ENCODE data around the gene OR13C8. TPM values are rescaled to one million over a fixed set of nuclear protein-coding genes. Genes with fewer than 3 reads are reported as not detected.

The OR13C8 gene
- total RNA-seq, 4 donors from 2014 or later = not detected

DNA sequence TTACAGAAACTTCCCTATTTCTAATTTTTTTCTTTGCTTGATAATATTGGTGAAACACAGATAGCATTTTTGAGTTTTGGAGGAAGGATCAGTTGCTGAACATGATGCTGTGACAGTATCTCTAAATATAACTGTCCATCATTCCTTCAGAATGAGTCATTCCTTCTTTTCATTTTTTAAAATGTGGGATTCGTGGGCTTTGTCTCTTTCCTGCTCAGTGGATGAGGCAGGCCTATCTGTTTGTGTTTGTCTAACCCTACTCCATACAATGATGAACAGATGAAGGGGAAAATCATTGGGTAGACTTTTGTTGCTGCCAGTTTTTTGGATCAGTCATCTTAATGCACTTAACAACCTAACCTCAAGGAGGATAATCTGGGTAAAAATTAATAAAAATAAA lies 15.7 kb upstream of the OR13C8 start:
- no peak for TF ChIP-seq POLR2AphosphoS5 (IDR thresholded peaks at IDR 0.05)
- TF ChIP-seq, protein P1, sequence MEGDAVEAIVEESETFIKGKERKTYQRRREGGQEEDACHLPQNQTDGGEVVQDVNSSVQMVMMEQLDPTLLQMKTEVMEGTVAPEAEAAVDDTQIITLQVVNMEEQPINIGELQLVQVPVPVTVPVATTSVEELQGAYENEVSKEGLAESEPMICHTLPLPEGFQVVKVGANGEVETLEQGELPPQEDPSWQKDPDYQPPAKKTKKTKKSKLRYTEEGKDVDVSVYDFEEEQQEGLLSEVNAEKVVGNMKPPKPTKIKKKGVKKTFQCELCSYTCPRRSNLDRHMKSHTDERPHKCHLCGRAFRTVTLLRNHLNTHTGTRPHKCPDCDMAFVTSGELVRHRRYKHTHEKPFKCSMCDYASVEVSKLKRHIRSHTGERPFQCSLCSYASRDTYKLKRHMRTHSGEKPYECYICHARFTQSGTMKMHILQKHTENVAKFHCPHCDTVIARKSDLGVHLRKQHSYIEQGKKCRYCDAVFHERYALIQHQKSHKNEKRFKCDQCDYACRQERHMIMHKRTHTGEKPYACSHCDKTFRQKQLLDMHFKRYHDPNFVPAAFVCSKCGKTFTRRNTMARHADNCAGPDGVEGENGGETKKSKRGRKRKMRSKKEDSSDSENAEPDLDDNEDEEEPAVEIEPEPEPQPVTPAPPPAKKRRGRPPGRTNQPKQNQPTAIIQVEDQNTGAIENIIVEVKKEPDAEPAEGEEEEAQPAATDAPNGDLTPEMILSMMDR (IDR thresholded peaks at IDR 0.05) = no peak
- no peak for TF ChIP-seq POLR2A (IDR thresholded peaks at IDR 0.05)
- no peak for TF ChIP-seq EP300 (IDR thresholded peaks at IDR 0.05)
- 24% methylated on average over 1 of the region's 1 CpG for WGBS
- no peak for DNase-seq (ENCODE audit: low spot score in 2 of 2)
- peaks cover 8% of the 10 kb centered on the region for H3K9me3 ChIP-seq
- no peak overlapping the region for H3K27ac ChIP-seq
- H3K27me3 ChIP-seq = no peaks in the 10 kb centered on the region
- no peaks in the 10 kb centered on the region for H3K4me1 ChIP-seq
- no peaks in the 10 kb centered on the region for H3K36me3 ChIP-seq
- H3K4me3 ChIP-seq = no peak overlapping the region

DNA sequence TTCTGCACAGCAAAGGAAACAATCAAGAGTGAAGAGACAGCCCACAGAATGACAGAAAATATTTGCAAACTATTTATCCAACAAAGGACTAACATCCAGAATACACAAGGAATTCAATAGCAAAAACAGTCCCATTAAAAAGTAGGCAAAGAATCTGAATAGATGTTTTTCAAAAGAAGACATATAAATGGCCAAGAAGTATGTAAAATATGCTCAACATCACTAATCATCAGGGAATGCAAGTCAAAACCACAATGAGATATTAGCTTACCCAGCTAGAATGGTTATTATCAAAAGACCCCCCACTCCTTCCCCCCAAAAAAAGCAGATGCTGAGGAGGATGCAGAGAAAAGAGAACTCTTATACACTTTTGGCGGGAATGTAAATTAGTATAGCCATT lies 13.4 kb upstream of the OR13C8 start:
- no peaks in the 10 kb centered on the region for H3K4me1 ChIP-seq
- H3K27ac ChIP-seq = no peak overlapping the region
- no peak overlapping the region for H3K4me3 ChIP-seq
- H3K9me3 ChIP-seq = peaks cover 8% of the 10 kb centered on the region
- 96% methylated on average over 1 of the region's 1 CpG for WGBS
- TF ChIP-seq, protein P1 (IDR thresholded peaks at IDR 0.05) = no peak
- TF ChIP-seq POLR2A (IDR thresholded peaks at IDR 0.05) (no peak), EP300 (IDR thresholded peaks at IDR 0.05) (no peak), POLR2AphosphoS5 (IDR thresholded peaks at IDR 0.05) (no peak)
- no peak for DNase-seq (ENCODE audit: low spot score in 2 of 2)
- no peaks in the 10 kb centered on the region for H3K36me3 ChIP-seq
- no peaks in the 10 kb centered on the region for H3K27me3 ChIP-seq

DNA sequence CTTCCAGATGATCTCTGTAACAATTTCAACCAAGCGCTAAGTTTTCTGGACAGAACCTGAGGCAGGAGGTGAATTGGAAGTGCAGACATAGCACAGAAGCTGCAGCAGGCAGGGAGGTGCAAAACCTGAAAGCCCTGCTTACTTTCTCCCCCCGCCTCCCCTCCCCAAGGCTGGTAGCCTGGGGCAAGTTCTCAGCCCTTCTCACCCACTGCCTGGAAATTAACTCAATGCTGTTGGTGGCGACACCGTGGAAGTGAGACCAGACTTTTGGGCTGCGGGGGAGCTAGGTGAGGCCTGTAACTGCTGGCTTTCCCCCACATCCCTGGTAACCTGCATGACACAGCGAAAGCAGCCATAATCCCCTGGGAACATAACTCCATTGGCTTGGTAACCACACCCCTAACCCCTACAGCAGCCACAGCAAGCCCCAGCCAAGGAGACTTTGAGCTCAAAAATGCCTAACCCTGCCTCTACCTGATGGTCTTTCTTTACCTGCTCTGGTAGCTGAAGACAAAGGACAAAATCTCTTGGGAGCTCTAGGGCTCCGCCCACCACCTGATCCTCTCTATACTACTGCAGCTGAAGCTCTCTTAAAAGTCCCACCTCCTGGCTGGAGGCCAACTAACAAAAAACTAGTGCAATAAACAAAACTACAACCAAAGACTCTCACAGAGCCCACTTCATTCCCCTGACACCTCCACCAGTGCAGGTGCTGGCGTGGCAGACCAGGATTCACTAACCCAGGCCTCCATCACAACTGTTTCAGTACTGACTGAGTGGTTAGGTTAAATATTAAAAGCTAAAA lies 11.9 kb upstream of the OR13C8 start:
- Histone ChIP-seq H3K4me3 (no peak overlapping the region), H3K36me3 (no peaks in the 10 kb centered on the region), H3K4me1 (no peaks in the 10 kb centered on the region), H3K27ac (no peak overlapping the region), H3K9me3 (peaks cover 8% of the 10 kb centered on the region), H3K27me3 (no peaks in the 10 kb centered on the region)
- 83% methylated on average over 4 of the region's 8 CpGs for WGBS
- no peak for TF ChIP-seq EP300 (IDR thresholded peaks at IDR 0.05)
- no peak for TF ChIP-seq POLR2AphosphoS5 (IDR thresholded peaks at IDR 0.05)
- TF ChIP-seq, protein P1 (IDR thresholded peaks at IDR 0.05) = no peak
- no peak for TF ChIP-seq POLR2A (IDR thresholded peaks at IDR 0.05)
- no peak for DNase-seq (ENCODE audit: low spot score in 2 of 2)

DNA sequence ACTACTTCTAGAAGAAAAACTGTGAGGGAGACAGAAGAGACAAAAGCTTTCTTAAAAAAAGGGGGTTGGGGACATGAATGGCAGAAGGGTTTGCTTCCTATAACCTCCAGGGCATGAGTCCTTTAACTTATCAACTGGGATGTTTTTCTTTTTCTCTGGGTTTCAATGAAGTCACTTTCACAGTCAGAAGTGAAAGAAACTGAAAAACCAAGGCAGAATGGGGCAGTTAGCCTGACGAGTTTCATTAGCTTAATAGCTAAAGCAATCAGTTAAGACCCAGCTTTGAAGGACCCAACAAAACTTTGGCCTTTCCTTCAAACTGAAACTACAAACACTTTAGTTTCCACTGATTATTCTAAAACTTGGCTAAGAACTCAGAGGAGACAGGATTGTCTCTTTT lies 4.6 kb upstream of the OR13C8 start:
- TF ChIP-seq, protein P1 (IDR thresholded peaks at IDR 0.05) = no peak
- no peak for TF ChIP-seq POLR2A (IDR thresholded peaks at IDR 0.05)
- TF ChIP-seq EP300 (IDR thresholded peaks at IDR 0.05) = no peak
- TF ChIP-seq POLR2AphosphoS5 (IDR thresholded peaks at IDR 0.05) = no peak
- 40% methylated on average over 1 of the region's 1 CpG for WGBS
- no peak for DNase-seq (ENCODE audit: low spot score in 2 of 2)
- H3K4me3 ChIP-seq = no peak overlapping the region
- H3K4me1 ChIP-seq = no peaks in the 10 kb centered on the region
- no peaks in the 10 kb centered on the region for H3K27me3 ChIP-seq
- no peaks in the 10 kb centered on the region for H3K36me3 ChIP-seq
- no peaks in the 10 kb centered on the region for H3K9me3 ChIP-seq
- no peak overlapping the region for H3K27ac ChIP-seq

DNA sequence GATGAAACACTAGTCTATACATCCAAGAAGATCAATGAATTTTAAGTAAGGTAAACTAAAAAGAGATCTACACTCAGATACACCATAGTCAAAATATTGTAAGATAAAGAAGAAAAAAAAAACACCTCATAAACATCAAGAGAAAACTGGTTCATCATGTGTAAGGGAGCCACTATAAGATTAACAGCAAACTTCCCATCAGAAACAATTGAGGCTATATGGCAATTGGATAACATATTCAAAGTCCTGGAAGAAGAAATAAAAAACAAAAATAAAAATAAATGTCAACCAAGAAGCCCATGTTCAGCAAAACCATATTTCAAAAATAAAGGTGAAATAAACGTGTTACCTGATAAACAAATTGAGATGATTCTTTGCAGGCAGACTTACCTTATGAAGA lies 3.6 kb downstream of the OR13C8 start:
- peaks cover 9% of the 10 kb centered on the region for H3K9me3 ChIP-seq
- DNase-seq (ENCODE audit: low spot score in 2 of 2) = no peak
- H3K4me1 ChIP-seq = no peaks in the 10 kb centered on the region
- no peak overlapping the region for H3K27ac ChIP-seq
- no peak for TF ChIP-seq POLR2AphosphoS5 (IDR thresholded peaks at IDR 0.05)
- no peak for TF ChIP-seq POLR2A (IDR thresholded peaks at IDR 0.05)
- TF ChIP-seq, protein P1 (IDR thresholded peaks at IDR 0.05) = no peak
- no peak for TF ChIP-seq EP300 (IDR thresholded peaks at IDR 0.05)
- no peaks in the 10 kb centered on the region for H3K27me3 ChIP-seq
- H3K36me3 ChIP-seq = no peaks in the 10 kb centered on the region
- WGBS = 86% methylated on average over 1 of the region's 1 CpG
- H3K4me3 ChIP-seq = no peak overlapping the region

Data from suprapubic skin (tissue), 4 donors.